IPS-NIHi7 (cell line): ENCODE measurements around the gene GFOD1.
A peak's percentile ranks its signal among the peaks of the same experiment; 100 is the strongest.
"Not testable (repeated sequence)": the region's sequence is repeated elsewhere in the genome, so short reads cannot be mapped to it uniquely, and the experiment has no call there.

Source experiments
- DNase-seq: peaks from one replicate; pipeline ENCODE4 v3.0.0; 2012; ENCODE audit warnings: mixed read lengths; ENCODE audit errors: extremely low spot score

The GFOD1 gene

DNA sequence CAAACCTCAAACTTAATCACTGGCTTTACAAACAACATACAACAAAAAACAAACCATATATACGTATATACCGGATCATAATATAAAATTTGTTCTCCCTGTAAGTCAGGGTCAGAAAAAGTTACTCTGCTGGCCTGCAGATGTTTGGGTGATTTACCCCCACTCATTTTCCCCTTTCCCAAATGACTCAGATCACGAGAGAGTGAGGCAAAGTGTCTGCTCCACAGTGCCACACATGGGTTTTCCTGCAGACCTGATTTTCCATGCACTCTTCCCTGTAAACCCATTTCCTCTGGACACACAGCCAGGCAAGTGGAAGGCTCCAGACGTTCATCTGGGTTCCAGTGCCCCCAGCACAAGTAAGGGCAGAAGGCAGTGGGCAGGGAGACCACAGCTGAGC, 23.5 kb downstream of the GFOD1 start:
- DNase-seq = no peak

DNA sequence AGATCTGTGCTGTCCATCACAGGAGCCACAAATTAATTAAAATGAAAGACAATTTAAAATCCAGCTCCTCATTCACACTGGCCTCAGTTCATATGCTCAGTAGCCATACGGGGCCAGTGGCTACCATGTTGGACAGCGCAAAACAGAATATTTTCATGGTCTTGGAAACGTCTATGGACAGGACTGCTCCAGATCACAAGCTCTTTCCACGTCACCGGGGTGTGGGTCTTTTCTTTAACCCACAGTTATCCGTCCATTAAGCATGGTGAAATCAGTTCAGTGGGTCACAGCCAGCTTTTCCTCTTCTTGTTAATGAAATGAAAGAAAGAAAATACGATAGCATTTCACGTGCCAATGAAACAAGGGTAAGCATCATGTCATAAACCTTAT, 24.1 kb downstream of the GFOD1 start:
- no peak for DNase-seq

DNA sequence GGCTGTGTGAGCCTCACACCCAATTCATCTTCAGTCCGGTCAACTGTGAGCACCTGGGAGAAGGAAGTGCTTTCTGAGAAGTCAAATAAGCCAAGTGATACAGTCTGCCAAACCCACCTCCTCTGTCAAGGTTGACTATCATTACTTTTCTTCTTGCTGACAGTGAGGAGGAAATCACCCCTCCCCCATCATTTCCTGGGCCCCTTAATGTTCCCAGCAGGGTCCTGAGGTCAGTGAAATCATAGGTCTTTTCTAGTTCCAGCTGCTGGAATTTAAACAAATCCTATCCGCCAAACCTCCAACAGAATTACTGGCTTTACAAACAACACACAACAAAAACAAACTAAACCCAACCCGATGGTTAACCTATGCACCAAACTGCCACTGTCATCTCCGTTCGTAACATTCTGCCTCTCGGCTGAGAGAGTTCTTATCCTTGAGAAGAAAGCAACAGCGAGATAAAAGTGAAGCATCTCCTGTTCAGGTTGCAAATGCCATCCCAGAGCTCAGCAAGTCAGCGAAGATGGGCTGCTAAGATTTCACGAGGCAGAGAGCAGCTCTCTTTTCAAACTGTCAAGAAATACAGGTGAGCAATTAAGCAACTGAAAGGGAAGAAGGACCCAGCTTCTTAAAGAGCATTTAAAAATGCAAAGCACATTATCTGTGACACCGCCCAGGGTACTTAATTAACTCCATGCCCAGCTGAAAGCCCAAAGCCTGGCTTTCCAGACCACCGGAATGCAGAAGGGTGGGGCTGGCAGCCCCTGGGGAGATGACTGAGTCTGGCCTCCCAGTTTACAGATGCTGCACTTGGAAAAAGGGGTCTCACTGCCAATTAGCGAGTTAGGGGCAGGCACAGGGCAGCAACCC, 24.7 kb downstream of the GFOD1 start:
- peak; percentile 38 for DNase-seq

DNA sequence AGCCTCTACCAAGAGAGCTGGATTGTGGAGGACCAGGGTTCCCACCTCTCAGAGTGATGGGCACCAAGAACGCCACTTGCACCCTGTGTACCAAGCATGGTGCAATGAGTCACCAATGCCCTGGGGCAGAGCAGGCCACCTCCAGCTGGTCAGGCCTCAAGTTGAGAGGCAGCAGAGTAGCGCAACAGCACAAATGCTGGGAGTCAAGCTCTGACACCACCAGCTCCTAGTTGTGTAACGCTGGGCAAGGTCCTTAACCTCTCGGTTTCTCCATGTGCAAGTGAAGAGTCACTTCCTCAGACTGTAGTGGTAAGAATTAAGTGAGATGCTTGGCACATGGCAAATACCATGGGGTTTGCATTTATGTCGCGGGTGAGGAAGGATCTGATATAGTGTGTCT, 25.6 kb downstream of the GFOD1 start:
- DNase-seq = no peak

DNA sequence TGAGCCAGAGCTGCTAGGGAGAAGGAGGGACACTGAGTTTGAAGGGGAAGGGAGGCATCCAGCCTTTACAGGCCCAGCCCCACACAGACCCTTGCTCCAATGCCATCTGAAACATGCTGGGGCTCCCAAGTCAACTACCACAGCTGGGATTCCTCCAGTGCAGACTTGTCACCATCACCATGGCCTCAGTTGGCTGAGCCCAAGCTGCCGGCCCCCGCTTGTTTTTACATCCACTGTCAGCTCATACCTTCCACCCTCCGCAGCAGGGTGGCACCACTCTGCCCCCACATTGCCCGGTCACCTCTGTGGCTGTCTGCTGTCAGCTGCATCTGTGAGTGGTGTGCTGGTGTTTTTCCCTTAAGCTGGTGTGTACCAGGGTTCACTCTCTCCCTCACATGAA, 26.1 kb downstream of the GFOD1 start:
- DNase-seq = no peak

DNA sequence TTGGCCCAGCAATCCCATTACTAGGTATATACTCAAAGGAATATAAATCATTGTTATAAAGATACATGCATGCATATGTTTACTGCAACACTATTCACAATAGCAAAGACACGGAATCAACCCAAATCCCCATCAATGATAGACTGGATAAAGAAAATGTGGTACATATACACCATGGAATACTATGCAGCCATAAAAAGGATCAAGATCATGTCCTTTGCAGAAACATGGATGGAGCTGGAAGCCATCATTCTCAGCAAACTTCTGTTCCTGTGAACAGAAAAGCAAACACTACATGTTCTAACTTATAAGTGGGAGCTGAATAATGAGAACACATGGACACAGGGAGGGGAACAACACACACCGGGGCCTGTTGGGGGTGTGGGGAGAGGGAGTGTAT, 27.1 kb downstream of the GFOD1 start:
- DNase-seq = not testable (repeated sequence)

DNA sequence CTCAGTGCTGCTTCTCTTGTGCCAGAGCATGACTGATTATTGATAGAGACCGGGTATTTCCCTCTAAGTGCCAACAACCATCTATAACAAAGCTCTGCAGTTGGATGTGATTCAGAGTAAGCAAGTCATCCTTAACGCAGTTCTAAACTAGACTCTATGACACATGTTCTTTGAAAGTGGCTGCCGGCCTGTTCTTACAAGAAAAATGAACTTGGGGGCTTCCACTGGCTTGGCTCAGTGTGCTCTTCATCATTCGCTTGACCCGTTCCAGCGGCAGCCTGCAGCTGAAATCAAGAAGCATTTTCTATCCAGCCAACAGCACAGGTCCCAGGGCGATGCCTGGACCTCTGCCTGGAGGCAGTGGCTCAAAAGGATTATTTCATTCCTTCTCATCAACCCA, 29.8 kb downstream of the GFOD1 start:
- DNase-seq = no peak

DNA sequence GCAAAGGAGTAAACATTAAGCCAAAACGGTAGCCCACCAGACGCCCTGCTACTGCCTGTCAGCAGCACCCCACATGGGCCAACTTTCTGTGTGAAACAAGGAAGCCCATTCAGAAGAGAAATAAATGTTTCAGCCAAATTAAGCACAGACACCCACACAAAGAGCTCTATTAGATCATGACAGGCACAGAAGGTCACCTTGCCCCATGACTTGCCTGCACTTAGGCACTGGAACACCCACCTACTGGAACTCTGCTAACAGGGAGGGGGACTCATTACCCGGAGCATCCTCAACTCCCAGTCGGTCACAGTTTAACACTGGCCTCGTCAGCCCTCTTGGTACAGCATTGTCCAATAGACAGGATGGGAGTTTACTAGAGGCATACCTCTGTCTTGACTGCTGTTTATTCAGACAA, 31.8 kb downstream of the GFOD1 start:
- no peak for DNase-seq

DNA sequence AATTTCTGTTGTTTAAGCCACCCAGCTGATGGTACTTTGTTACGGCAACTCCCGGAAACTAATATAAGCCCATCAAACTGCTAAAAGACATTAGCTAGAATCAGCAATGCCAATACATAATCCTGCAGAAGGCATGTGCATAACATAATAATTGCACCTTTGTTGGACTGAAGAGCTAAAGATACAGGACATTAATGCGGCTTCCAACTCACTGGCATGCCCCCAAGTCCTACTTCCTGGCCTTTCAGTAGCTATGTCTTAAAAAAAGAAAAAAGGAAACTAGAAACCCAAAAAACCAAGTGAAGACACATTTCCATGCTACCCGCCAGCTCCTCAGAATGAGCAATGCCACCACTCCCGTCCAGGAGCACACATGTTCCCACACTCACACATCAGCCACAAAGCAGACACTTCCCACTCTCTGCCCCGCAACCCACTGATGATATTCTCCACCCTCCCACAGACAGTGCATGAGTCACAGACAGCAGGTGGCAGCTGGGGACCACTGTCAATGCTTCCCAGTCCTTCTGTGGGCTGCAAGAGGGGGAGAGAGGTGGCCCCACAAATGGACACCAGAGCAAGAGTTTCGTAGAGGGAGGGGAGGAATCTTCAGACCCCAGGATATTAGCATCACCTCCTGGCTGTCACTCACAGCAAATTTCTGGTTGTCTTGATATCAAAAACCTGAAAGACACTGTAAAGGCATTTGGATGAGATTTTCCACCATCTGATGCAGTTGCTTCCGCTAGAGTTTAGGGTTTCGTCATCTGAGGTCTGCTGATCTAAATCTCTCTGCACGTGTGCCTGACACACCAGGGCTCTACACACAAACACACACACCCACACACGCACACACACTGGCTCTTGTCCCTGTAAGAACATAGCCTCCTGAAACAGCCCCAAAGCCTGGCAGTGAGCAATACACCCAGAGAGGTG, 32.8 kb downstream of the GFOD1 start:
- DNase-seq = no peak

DNA sequence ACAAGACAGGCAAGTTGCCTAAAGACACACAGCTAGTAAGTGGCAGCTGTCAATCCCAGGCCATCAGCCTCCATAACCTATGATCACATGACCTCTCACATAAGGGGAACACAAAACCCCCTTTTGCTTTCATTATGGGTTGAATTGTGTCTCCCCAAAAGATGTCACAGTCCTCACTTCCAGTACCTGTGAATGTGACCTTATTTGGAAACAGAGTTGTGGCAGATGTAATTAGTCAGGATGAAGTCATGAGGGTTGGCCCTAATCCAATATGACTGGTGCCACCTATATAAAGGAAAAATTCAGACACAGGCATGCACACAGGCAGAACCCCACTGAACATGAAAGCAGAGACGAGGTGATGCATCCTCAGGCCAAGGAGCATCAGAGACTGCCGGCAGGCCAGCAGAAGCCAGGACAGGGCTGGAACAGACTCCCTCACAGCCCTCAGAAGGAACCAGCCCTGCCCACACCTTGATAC, 33.6 kb downstream of the GFOD1 start:
- DNase-seq = no peak

DNA sequence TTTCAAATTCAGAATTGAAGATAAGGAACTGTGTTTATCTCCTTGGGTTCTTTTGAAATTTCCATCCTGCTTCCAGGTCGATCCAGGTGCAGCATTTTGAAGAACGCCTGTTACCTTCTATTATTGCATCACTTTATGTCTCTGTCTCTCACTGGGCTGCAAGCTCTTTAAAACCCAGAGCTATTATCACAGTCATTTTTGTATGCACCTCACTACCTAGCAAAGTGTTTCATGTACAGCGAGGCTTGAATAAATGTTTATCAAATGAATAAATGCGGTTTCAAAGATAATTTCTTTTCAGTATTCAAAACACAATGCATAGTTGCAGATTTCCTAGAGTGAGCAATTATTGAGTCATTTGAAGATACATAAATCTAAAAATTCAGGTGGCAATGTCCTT, 34.2 kb downstream of the GFOD1 start:
- no peak for DNase-seq

DNA sequence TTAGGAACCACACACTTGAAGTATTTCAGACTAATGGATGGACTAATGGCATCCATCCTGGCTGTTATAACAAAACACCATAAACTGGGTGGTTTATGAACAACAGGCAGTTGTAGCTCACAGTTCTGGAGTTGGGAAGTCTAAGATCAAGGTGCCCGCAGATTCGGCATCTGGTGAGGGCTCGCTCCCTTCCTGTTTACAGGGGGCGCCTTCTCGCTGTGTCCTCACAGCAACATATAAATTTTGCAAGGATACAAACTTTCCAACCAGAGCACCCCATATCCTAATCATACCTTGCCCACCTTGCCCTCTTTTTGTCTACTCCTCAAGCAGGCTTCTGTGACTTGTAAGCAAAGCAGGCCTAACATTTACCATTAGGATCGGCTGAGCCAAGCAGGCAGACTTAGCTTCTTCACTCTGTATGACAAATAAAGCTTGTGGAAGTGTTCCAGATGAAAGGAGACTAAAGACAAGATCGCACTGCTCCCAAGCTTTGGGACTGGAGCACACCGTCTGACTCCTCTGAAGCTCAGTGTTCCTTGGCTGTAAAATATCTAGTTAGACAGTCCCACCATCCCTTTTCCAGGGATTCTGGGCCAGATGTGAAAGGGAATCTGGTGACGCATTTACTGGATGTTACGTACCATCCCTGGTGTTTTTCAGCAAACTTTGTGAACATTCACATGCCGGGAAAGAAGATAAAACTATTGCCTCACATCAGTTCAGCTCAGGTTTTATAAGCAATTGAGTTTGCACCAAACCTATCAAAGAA, 34.9 kb downstream of the GFOD1 start:
- DNase-seq = no peak

DNA sequence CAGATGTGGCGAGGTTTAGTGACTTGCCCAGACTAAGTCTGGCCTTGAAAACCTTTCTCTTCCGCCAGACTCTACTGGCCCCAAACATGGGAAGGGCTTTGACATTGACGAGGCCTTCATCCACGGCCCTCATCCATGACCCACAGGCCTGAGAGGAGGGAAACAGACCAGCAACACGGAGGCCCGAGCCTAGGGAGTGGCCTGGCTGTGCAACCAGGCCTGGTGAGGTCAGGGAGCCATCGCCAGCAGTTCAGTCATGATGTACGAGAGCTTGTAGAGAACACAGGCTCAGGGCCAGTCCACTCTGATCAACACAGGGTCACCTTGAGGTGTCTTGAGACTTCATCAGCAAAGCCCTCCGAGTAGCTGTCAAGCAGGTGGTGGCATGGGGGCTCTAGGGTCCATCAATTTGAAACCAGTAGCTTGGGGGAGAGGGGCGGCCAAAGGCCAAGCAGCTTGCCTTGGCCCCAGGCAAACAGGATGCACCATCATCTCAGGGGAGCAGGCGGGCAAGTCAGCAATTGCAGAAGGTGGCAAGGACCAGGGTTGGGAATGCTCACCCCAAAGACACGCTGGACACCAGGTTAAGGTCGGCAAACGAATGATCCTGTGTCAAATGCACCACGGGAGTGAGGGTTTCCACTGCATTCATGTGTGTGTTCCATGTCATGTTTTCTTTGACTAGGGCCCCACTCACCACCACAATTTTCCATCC, 36.1 kb downstream of the GFOD1 start:
- no peak for DNase-seq

DNA sequence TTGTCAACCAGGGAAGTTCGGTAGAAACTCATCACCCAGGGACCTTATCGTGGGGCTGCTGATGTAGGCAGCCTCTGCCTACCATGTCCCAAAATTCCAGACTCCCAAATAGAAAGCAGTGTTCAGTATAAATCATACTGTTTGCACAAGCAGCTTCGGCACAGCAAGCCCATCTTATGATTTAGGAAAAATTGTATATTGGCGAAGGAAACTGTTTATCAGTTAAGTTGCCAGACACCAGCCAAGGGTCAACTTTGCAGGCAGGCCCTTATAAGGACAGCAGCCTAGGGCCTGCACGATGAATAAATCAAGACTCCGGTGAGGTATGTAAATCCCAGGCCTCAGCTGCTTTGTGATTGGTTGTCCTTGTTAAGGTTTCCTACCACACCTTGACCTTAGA, 36.8 kb downstream of the GFOD1 start:
- no peak for DNase-seq

DNA sequence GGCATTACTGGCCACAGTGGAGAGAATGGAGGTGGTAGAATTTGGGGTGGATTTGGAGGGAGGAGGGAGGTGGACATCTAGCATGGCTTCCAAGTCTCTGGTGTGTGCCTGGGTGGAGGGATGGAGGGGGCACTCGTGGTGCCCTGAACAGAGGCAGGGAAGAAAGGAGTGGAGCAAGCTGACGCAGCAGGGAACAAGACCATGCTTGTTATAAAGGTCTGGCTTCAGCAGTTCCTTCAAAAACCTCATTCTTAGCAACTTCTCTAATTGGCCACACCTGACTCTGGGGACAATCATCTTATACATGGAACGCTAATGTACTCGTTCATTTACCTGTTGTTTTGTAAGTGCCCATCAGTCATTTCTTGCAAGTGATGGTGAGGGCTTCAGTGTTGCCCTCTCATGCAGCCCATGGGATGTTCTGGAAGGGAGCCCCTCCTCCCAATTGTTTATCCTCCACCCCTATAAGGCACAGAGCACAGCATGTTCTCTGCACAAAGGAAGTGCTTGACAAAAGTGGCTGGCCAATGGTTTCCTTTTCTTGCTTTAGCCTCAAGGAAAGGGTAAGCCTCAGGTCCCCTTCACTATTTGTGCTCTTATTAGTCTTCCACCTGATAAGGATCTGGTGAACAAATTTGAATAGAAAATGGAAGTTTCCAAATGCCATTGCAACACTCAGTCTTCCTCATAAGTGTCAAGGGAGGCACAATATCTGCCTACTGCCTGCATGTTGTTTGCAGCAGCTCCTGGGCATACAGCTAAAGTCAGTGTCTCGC, 39.3 kb downstream of the GFOD1 start:
- no peak for DNase-seq

DNA sequence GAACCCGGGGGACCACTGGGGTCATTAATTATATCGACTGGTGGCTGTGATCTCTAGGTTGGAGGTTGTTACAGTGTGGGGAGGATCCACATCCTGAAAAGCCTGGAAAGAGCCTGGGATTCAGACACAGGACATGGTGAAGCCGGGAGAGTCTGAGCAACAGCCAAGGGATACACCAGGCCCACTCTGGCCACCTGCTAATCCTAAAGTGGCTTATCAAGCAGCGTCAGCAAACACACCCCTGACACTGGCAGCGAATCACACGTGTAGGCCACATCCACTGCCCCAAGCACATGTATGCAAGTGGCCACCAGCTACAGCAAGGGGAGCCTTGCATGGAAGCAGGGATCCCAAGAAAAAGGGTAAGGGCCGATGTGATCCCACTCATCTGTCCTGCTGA, 41.0 kb downstream of the GFOD1 start:
- no peak for DNase-seq

DNA sequence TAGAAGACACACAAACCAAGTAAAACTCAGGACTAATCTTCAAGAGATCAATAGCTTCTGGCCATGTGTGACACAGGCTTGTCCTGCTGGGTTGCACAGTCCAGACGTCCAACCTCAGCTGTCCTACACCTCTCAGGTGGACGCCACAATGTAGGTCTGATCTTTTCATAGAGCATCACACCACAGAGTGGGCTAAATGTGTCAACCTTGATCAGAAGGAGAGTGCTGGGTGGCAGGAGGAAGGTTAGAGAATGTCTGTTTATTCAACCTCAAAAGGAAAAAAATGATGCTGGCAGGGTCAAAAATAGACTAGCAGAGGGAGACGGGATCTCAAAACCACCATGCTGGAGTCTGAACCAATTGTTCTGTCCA, 41.7 kb downstream of the GFOD1 start:
- DNase-seq = no peak

DNA sequence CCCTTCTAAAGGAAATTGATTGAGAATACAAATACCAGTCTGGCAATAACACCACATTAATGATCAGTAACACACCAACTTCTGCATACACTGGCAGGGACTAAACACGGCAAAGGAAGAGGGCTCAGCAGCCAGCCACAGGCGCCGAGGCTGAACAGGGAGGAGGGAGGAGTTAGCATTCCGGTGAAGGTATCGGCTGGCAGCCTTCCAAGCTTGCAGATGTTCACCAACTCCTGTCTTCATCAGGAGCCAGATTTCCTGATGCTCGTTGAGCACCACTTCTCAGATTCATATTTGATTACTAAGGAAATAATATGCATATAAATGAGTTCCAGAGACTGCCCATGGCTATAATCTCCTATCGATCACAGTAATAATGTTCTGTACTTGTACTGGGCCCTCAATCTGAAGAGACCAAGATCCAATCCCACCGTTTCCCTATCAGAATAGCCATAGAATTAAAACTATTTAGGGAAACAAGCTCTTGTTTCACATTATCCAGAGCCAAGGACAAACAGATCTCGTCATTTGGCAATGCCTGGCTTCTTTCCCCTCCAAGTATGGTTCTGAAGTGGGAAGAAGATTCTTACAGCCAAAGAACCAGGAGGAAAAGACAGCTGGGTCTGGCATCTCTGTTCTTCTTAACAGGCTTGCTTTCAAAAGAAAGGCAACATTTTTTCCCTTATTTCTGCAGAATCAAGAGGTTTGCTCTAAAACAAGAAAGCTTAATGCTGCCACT, 42.2 kb downstream of the GFOD1 start:
- DNase-seq = no peak

DNA sequence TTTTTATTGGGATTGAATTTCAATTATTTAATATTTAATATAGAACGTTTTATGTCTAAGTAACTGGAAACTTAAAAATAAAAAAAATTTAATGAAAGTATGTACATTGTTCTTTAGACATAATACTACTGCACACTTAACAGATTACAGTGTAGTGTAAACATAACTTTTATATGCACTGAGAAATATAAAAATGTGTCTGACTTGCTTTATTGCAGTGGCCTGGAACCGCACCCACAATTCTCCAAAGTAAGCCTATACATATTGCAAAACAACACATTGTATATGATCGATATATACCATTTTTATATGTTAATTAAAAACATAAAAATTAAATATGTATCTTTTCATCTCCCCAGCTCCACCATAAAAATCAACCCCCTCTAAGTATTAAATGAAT, 42.8 kb downstream of the GFOD1 start:
- no peak for DNase-seq

DNA sequence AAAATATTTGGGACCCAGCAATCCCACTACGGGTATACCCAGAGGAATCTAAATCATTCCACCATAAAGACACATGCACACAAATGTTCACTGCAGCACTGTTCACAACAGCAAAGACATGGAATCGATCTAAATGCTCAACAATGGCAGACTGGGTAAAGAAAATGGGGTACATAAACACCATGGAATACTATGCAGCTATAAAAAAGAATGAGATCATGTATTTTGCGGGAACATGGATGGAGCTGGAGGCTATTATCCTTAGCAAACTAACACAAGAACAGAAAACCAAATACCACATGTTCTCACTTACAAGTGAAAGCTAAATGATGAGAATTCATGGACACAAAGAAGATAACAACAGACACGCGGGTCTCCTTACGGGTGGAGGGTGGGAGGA, 43.4 kb downstream of the GFOD1 start:
- DNase-seq = not testable (repeated sequence)
